Hepatic stellate cell (primary cell): ENCODE data around the gene PPP2R1B.
"Not testable (repeated sequence)": the region's sequence is repeated elsewhere in the genome, so short reads cannot be mapped to it uniquely, and the experiment has no call there.

Experiments
- DNase-seq: peaks from one replicate; pipeline ENCODE4 v3.0.0; 2011; ENCODE audit warnings: low spot score

The PPP2R1B gene

GRCh38 chr11:111765984-111766833, at the start of gene PPP2R1B:
TSS of gene PPP2R1B (minus strand) at chr11:111766389. CDS start at chr11:111766361, 28 bp downstream.
- peak; percentile 93 for DNase-seq

GRCh38 chr11:111815489-111815888, 49.3 kb upstream of the PPP2R1B start:
- DNase-seq: no peak

GRCh38 chr11:111814557-111815320, 48.5 kb upstream of the PPP2R1B start:
- peak; percentile 36 for DNase-seq

GRCh38 chr11:111814106-111814505, 47.9 kb upstream of the PPP2R1B start:
- DNase-seq: no peak

GRCh38 chr11:111812211-111812610, 46.0 kb upstream of the PPP2R1B start:
- no peak for DNase-seq

GRCh38 chr11:111811445-111811844, 45.3 kb upstream of the PPP2R1B start:
- DNase-seq: no peak

- DNase-seq: no peak
Observed at GRCh38 chr11:111808834-111809233, 42.6 kb upstream of the PPP2R1B start.

- no peak for DNase-seq
Observed at GRCh38 chr11:111808063-111808588, 41.9 kb upstream of the PPP2R1B start.

- DNase-seq: no peak
Observed at GRCh38 chr11:111807076-111807475, 40.9 kb upstream of the PPP2R1B start.

- no peak for DNase-seq
Observed at GRCh38 chr11:111801135-111801534, 34.9 kb upstream of the PPP2R1B start.

- DNase-seq: no peak
Observed at GRCh38 chr11:111798279-111798678, 32.1 kb upstream of the PPP2R1B start.

- no peak for DNase-seq
Observed at GRCh38 chr11:111797145-111797581, 31.0 kb upstream of the PPP2R1B start.

- no peak for DNase-seq
Observed at GRCh38 chr11:111796696-111797095, 30.5 kb upstream of the PPP2R1B start.

GRCh38 chr11:111795334-111795985, 29.3 kb upstream of the PPP2R1B start:
- peak; percentile 9 for DNase-seq

- DNase-seq: no peak
Observed at GRCh38 chr11:111793863-111794262, 27.7 kb upstream of the PPP2R1B start.

GRCh38 chr11:111792955-111793500, 26.8 kb upstream of the PPP2R1B start:
- DNase-seq: no peak

GRCh38 chr11:111792314-111792713, 26.1 kb upstream of the PPP2R1B start:
- DNase-seq: no peak

GRCh38 chr11:111788464-111788863, 22.3 kb upstream of the PPP2R1B start:
- DNase-seq: no peak

GRCh38 chr11:111788051-111788450, 21.9 kb upstream of the PPP2R1B start:
- no peak for DNase-seq

GRCh38 chr11:111785886-111786412, 19.8 kb upstream of the PPP2R1B start:
- no peak for DNase-seq

- no peak for DNase-seq
Observed at GRCh38 chr11:111785076-111785475, 18.9 kb upstream of the PPP2R1B start.

- not testable (repeated sequence) for DNase-seq
Observed at GRCh38 chr11:111784311-111784710, 18.1 kb upstream of the PPP2R1B start.
